ENCODE results near the gene TMEM156.
"Not testable (repeated sequence)": the region's sequence is repeated elsewhere in the genome, so short reads cannot be mapped to it uniquely, and the experiment has no call there.

TMEM156 gene

GRCh38 chr4:38988353-38988752 lies 43.9 kb downstream of the TMEM156 start:
- not testable (repeated sequence) for DNase-seq

GRCh38 chr4:38987491-38987890 lies 44.7 kb downstream of the TMEM156 start:
- DNase-seq = no peak

DNA sequence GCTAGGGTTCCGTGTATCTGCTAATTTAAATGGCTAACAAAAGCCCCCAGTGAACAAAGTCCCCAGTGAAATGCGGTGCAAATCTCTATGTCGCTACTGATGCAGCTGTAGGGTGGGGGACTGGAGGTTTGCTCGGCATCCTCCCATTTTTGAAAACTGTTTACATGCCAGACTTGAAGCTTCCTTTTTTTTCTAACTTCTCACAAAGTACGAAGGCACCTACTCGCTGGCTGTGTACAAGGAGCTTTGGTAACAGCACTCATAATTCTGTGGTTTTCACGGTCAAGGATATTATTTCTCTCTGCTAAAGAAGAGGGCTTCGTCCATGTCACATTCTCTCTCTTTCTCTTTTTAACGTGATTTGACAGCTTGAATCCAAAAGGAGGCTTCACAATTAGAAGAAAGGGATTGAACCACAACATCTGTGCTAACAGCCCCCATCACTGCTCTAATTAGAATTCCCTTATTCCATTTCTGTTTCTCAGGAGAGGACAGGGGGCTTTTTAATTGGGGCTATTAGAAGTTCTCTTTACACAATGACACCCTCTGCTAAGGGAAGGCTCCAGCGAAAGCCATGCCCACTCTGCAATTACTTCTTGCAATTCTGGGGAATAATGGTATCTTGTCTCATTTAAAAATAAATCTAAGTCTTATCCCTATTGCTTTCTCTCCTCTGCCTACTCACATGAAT lies 46.7 kb downstream of the TMEM156 start:
- DNase-seq = no peak

DNA sequence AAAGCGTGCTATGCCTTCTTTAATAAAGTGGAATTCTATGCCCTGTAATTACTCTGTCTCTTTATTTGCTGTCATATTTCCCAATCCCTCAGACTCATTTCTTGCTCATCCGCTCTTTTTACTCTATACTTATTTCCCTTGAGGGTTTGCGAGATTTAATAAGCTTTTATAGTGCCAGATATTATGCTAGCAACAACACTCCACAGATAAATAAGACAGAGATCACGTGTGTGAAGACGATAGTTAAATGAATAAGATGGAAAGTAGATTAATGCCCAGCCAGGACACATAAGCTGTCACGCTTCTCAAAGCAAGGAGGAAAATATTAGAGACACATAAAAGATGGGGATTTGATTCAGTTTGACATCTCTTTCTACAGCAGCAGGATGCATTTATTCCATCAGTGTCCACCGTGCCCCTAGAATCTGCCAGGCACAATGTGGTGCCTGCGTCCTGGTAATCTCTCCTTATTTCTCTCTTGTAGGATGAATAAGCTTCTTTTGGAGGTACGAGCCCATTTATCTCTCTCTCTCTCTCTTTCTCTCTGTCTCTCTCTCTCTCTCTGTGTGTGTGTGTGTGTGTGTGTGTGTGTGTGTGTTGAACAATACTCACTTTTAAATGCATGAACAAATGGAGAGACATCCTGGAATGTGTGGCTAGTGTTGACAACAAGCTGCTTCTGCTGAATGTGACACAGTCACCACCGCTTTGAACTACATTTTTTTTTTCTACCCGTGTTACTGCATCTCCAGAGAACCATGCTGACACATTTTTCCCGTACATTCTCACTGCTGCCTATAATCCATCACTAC lies 48.2 kb downstream of the TMEM156 start:
- no peak for DNase-seq

DNA sequence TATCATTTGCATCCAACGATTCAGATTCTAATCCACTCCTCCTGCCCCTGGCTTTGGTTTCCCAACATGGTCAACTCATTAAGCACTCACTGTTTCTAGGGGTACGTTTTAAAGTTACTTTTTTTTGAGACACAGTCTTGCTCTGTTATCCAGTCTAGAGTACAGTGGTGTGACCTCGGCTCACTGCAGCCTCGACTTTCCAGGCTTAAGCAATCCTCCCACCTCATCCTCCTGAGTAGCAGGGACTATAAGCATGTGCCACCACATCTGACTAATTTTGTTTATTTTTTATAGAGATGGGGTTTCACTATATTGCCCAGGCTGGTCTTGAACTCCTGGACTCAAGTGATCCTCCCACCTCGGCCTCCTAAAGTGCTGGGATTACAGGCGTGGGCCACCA lies 48.9 kb downstream of the TMEM156 start:
- no peak for DNase-seq

GRCh38 chr4:38982361-38983095 lies 49.7 kb downstream of the TMEM156 start:
- no peak for DNase-seq

- no peak for DNase-seq
Measured at GRCh38 chr4:38980903-38981676, 51.1 kb downstream of the TMEM156 start.

GRCh38 chr4:38979511-38980230 lies 52.5 kb downstream of the TMEM156 start:
- DNase-seq = no peak

DNA sequence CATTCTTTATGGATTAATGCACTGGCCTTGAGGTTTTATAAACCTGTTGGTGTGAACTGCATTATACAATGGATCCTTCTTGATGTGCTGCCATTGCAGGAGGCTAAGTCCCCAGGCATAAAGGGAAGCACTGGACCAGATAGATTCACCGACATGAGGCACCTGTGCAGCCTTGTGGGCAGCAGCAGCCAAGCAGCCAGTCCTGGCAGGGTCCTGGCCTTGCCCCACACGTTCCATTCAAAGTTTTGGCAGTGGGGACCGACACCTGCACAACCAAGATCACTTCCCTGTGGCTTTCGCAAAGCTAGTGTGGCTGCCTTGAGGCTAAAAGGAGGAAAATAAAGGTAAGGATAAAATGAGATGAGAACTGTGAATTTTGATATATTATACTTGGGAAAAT lies 53.1 kb downstream of the TMEM156 start:
- no peak for DNase-seq

- no peak for DNase-seq
Measured at GRCh38 chr4:38976308-38976707, 55.9 kb downstream of the TMEM156 start.

DNA sequence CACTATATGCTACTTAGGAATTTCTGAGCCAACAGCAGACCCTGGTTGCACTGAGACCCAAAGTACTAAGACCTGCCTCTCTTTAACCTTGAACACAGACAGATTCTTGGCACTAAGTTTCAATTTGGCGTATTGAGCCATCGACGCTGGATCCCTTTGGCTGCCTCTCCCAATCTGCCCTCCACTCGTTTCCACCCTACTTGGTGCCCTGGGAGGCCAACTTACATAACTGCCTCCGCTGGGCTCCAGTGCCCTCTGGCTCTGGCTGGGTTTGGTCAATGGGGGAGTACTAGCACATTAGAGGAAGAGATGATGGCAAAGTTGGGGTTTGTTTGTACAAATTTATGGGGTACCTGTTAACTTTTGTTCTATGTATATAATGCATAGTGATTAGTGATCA lies 63.5 kb downstream of the TMEM156 start:
- DNase-seq = no peak

- DNase-seq = peak; percentile 49
Measured at GRCh38 chr4:38967260-38968095, 64.7 kb downstream of the TMEM156 start.

GRCh38 chr4:38965866-38966265 lies 66.3 kb downstream of the TMEM156 start:
- no peak for DNase-seq

DNA sequence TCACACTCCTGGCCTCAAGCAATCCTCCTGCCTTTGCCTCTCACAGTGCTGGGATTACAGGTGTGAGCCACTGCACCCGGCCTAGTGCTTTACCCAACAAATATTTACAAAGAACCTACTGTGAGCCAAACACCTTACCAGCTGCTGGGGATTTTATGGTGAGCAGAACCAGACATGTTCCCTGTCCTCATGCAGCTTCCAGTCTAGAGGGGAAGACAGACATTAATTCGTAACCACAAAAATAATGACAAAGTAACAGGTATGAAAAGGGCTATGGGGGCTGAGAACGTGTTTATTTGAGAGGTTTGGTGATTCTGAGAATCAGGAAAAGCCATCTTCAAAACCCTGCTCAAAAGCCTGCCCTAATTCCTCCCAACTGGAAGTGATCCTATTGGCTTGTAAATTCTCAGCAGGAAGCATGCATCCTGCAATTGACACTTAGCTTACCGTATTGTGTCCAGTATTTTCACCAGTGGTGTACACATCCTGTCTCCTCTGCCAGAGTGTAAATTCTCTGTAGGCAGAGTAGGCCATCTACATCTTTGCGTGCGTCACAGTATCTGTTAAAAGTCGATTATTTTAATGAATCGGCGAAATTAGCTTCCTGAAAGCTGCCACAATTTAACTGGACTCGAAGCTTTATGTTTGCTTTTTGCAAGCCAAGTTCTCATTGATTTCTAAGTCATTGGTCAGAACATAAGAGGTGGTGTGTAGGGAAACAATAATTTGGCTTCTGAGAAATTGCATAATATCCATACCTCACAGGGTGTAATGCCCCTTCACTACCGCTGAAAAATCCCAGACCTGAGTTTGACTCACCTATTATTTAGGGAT lies 67.0 kb downstream of the TMEM156 start:
- DNase-seq = no peak

GRCh38 chr4:38959248-38959647 lies 73.0 kb downstream of the TMEM156 start:
- DNase-seq = not testable (repeated sequence)

- no peak for DNase-seq
Measured at GRCh38 chr4:38958453-38959190, 73.6 kb downstream of the TMEM156 start.

DNA sequence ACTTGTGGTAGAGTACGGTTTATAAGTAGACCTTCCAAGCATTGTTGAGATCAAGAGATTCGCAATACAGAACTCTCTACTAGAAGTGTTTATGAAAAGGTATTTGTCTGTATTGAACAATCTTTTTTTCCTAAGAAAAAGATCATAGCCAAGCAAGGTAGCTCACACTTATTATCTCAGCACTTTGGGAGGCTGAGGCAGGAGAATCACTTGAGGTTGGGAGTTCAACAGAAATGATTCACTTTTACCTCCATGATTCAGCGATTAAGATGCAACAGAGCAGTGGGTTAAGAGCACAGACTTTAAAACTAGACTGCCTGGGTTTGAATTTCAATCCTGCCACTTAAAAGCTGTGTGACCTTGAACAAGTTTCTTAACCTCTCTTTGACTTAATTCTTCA lies 74.3 kb downstream of the TMEM156 start:
- no peak for DNase-seq

- no peak for DNase-seq
Measured at GRCh38 chr4:38957261-38957815, 74.9 kb downstream of the TMEM156 start.

DNA sequence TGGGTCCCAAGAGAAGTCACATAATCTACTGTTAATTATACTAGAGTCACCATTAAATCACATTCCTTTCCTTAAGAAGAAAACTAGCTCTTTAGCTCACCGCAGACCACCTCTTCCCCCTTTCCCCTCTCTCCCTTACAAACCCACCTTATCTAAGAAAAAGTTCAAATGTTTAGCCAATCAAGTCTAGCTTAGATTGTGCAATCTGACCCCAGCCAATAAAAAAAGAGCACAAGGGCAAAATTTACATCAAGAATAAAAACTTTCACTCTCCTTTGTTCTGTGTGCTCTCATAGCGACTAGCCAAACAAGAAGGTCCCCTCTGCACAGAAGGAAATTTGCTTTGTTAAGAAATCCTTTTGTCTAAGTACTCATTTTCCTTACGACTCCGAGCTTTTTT lies 76.3 kb downstream of the TMEM156 start:
- no peak for DNase-seq
